HCT116 (cell line): ENCODE measurements around the gene TRIM45. TPM values are rescaled to one million over a fixed set of nuclear protein-coding genes. Genes with fewer than 3 reads are reported as not detected.

Source experiments
- ATAC-seq: fragments of 200-7000 bp; cut with Tn5 transposase; 2 replicates; pipeline ENCODE4 v1.9.1; 2020; ENCODE audit warnings: mild to moderate bottlenecking, moderate library complexity
- BruUV-seq: library from RNA; stranded (reverse); fragments of 400-500 nt; replicated peaks from 2 replicates; lab custom pipeline; 2021; lab: Mats Ljungman, UMichigan
- CTCF ChIA-PET: fragments of 300-600 bp; sonication (Branson Sonifier 250); formaldehyde crosslinking; loops from one replicate; lab custom pipeline; 2021; ENCODE audit warnings: antibody characterized with exemption; lab: Charles Lee
- POLR2A ChIA-PET: fragments of 300-600, 350-600 bp; sonication (Branson Sonifier 250); formaldehyde crosslinking; loops from one replicate; lab custom pipeline; 2021; ENCODE audit warnings: antibody characterized with exemption; lab: Charles Lee
- RAD21 ChIA-PET, 2 experiments: fragments of 300-600 bp; sonication (Branson Sonifier 250); formaldehyde crosslinking; loops; one replicate each; lab custom pipeline; 2023; ENCODE audit warnings: low total read pairs in 2 of 2; ENCODE audit not compliant: uncharacterized antibody in 2 of 2, unreplicated experiment in 2 of 2, low non-redundant PET in 1 of 2; lab: Charles Lee
- DNase-seq: peaks from one replicate; pipeline ENCODE4 v3.0.0-alpha.2; 2010; ENCODE audit warnings: low read depth, low spot score
- H2AFZ ChIP-seq: fragments of 200-600 bp; shearing (Covaris generic), sonication (generic); 2 replicates; pipeline ENCODE4 v1.6.1; 2017; ENCODE audit warnings: low read depth, mixed run types, mixed read lengths, antibody characterized with exemption, low read length; ENCODE audit not compliant: poor library complexity, severe bottlenecking
- H3K27ac ChIP-seq: 2 replicates; pipeline ENCODE4 v1.5.1; 2012; ENCODE audit warnings: low read depth, low read length
- H3K27me3 ChIP-seq: fragments of 200-600 bp; sonication (generic); 2 replicates; pipeline ENCODE4 v1.6.1; 2016; ENCODE audit warnings: mixed run types, low read length, mixed read lengths; ENCODE audit not compliant: insufficient read depth
- H3K36me3 ChIP-seq, 2 experiments: fragments of 200-500 bp in 1 of 2; fragments of 200-600 bp in 1 of 2; sonication (Bioruptor generic) in 1 of 2; sonication (generic) in 1 of 2; 2 replicates each; pipeline versions ENCODE4 v1.5.1 to v1.6.1; 2014 to 2016; ENCODE audit warnings: low read length in 2 of 2, inconsistent platforms in 1 of 2, mixed read lengths in 1 of 2, mixed run types in 1 of 2; ENCODE audit not compliant: insufficient read depth in 2 of 2, control insufficient read depth in 1 of 2
- H3K4me1 ChIP-seq, 2 experiments: fragments of 200-600 bp in 1 of 2; sonication (generic) in 1 of 2; 2 replicates each; pipeline versions ENCODE4 v1.5.1 to v1.6.1; 2012 to 2017; ENCODE audit warnings: low read length in 2 of 2, inconsistent platforms in 1 of 2, mild to moderate bottlenecking in 1 of 2, mixed read lengths in 1 of 2, mixed run types in 1 of 2, moderate library complexity in 1 of 2; ENCODE audit not compliant: insufficient read depth in 2 of 2, control insufficient read depth in 1 of 2
- H3K4me2 ChIP-seq: fragments of 200-600 bp; sonication (generic); 2 replicates; pipeline ENCODE4 v1.6.1; 2017; ENCODE audit warnings: mixed run types, low read length, mixed read lengths
- H3K4me3 ChIP-seq, 2 experiments: fragments of 200-600 bp in 1 of 2; sonication (generic) in 1 of 2; replicated peaks in 1 of 2; 2 replicates each; pipeline ENCODE4 v1.5.1; 2011 to 2016; ENCODE audit warnings: low read length in 2 of 2, control low read depth in 1 of 2, low read depth in 1 of 2, mild to moderate bottlenecking in 1 of 2, mixed read lengths in 1 of 2, mixed run types in 1 of 2
- H3K79me2 ChIP-seq: fragments of 200-600 bp; sonication (generic); 2 replicates; pipeline ENCODE4 v1.6.1; 2017; ENCODE audit warnings: mild to moderate bottlenecking, mixed run types, low read length, moderate library complexity, mixed read lengths; ENCODE audit not compliant: insufficient read depth
- H3K9ac ChIP-seq: fragments of 200-600 bp; sonication (generic); 2 replicates; pipeline ENCODE4 v1.6.1; 2016; ENCODE audit warnings: low read length, mixed read lengths
- H3K9me2 ChIP-seq: fragments of 200-600 bp; sonication (generic), shearing (Covaris generic); 2 replicates; pipeline ENCODE4 v1.6.1; 2017; ENCODE audit warnings: mixed run types, mild to moderate bottlenecking, moderate library complexity; ENCODE audit not compliant: insufficient read depth
- H3K9me3 ChIP-seq, 2 experiments: fragments of 200-500 bp in 1 of 2; fragments of 200-600 bp in 1 of 2; sonication (Bioruptor generic) in 1 of 2; sonication (generic) in 1 of 2; 2 replicates each; pipeline ENCODE4 v1.6.1; 2014 to 2017; ENCODE audit warnings: low read length in 2 of 2, mixed read lengths in 2 of 2, inconsistent platforms in 1 of 2, low read depth in 1 of 2, mild to moderate bottlenecking in 1 of 2, mixed run types in 1 of 2, moderate library complexity in 1 of 2; ENCODE audit not compliant: control insufficient read depth in 1 of 2, insufficient read depth in 1 of 2
- H4K20me1 ChIP-seq: fragments of 200-600 bp; sonication (generic), shearing (Covaris generic); 2 replicates; pipeline ENCODE4 v1.6.1; 2017; ENCODE audit warnings: mixed run types, mild to moderate bottlenecking, moderate library complexity; ENCODE audit not compliant: insufficient read depth
- ATF3 ChIP-seq: IDR thresholded peaks from 2 replicates; pipeline ENCODE4 v1.6.1; 2012
- CBX3 ChIP-seq: IDR thresholded peaks from 2 replicates; pipeline ENCODE4 v1.6.1; 2012; ENCODE audit warnings: low read depth
- EGR1 ChIP-seq: IDR thresholded peaks from 2 replicates; pipeline ENCODE4 v1.6.1; 2012; ENCODE audit warnings: low read depth
- FOSL1 ChIP-seq: IDR thresholded peaks from 2 replicates; pipeline ENCODE4 v1.6.1; 2012; ENCODE audit warnings: low read depth
- JUND ChIP-seq: IDR thresholded peaks from 2 replicates; pipeline ENCODE4 v1.6.1; 2012
- MAX ChIP-seq: IDR thresholded peaks from 2 replicates; pipeline ENCODE4 v1.6.1; 2012
- POLR2A ChIP-seq: IDR thresholded peaks from 2 replicates; pipeline ENCODE4 v1.7.0; 2011; ENCODE audit warnings: borderline replicate concordance; ENCODE audit not compliant: insufficient read depth, insufficient read length; ENCODE audit errors: extremely low read depth
- POLR2AphosphoS5 ChIP-seq: IDR thresholded peaks from 2 replicates; pipeline ENCODE4 v1.6.1; 2011; ENCODE audit warnings: mild to moderate bottlenecking, low read depth, low read length, moderate library complexity
- SP1 ChIP-seq: IDR thresholded peaks from 2 replicates; pipeline ENCODE4 v1.6.1; 2012; ENCODE audit warnings: low read depth
- TCF7L2 ChIP-seq: IDR thresholded peaks from 2 replicates; pipeline ENCODE4 v1.7.0; 2011; ENCODE audit warnings: borderline replicate concordance, inconsistent platforms; ENCODE audit not compliant: insufficient read depth, insufficient read length; ENCODE audit errors: extremely low read depth
- YY1 ChIP-seq: IDR thresholded peaks from 2 replicates; pipeline ENCODE4 v1.6.1; 2011; ENCODE audit warnings: low read length, low read depth, moderate library complexity, mild to moderate bottlenecking; ENCODE audit not compliant: insufficient replicate concordance; ENCODE audit errors: extremely low read depth
- ZNF274 ChIP-seq: fragments of 200-500 bp; sonication (Bioruptor generic); IDR thresholded peaks from 2 replicates; pipeline ENCODE4 v1.6.1; 2014; ENCODE audit warnings: mild to moderate bottlenecking, low read depth, low read length, inconsistent platforms
- intact Hi-C: fragments of 100-400 bp; cut with micrococcal nuclease; formaldehyde crosslinking; loops from 2 replicates; pipeline ENCODE4 v1.10.0; 2022
- total RNA-seq: library from RNA; stranded (reverse); gene quantifications from one replicate; pipeline ENCODE4 v1.2.1, GENCODE V29; 2021; ENCODE audit not compliant: unreplicated experiment
- TF ChIP-seq, protein P1 (sequence below): IDR thresholded peaks from 2 replicates; pipeline ENCODE4 v1.6.1; 2012; ENCODE audit warnings: low read depth

TRIM45 gene
- total RNA-seq, 1 experiment from 2014 or later: 3.5 TPM

DNA sequence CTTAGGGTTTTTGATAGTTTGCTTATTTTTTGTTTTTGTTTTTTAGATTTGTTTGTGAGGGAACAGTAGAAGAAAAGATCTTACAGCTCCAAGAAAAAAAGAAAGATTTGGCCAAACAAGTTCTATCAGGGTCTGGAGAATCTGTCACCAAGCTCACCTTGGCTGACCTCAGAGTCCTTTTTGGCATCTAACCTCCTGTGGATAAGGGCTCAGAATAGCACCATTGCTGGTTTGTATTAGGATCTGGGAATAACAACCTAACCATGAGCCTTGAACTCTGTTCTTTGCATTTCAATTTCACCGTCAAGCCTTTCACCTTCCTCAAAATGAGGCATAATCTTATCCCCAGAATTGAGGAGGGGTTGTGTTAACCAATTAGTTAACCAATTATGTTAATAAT is 20.2 kb downstream of the TRIM45 start:
- CTCF ChIA-PET: no interaction called here
- RAD21 ChIA-PET: no interaction called here

More for the DNA sequence above, 20.2 kb downstream of the TRIM45 start:
- Histone ChIP-seq H3K4me1 (no peaks in the 10 kb centered on the region), H3K9me3 (no peaks in the 10 kb centered on the region), H3K27ac (no peak overlapping the region), H3K27me3 (no peaks in the 10 kb centered on the region), H3K9ac (no peak overlapping the region), H3K36me3 (peaks cover 28 to 58% of the 10 kb centered on the region in 2 experiments; a peak in 3 of 4 replicates), H4K20me1 (no peaks in the 10 kb centered on the region), H3K9me2 (no peaks in the 10 kb centered on the region), H3K79me2 (no peaks in the 10 kb centered on the region), H2AFZ (no peak overlapping the region), H3K4me3 (no peak overlapping the region), H3K4me2 (no peak overlapping the region)
- TF ChIP-seq TCF7L2 (no peak), MAX (no peak), POLR2A (no peak), SP1 (no peak), POLR2AphosphoS5 (no peak), EGR1 (no peak), ATF3 (no peak), CBX3 (no peak), FOSL1 (no peak), ZNF274 (no peak), JUND (no peak), YY1 (no peak)
- TF ChIP-seq, protein P1, sequence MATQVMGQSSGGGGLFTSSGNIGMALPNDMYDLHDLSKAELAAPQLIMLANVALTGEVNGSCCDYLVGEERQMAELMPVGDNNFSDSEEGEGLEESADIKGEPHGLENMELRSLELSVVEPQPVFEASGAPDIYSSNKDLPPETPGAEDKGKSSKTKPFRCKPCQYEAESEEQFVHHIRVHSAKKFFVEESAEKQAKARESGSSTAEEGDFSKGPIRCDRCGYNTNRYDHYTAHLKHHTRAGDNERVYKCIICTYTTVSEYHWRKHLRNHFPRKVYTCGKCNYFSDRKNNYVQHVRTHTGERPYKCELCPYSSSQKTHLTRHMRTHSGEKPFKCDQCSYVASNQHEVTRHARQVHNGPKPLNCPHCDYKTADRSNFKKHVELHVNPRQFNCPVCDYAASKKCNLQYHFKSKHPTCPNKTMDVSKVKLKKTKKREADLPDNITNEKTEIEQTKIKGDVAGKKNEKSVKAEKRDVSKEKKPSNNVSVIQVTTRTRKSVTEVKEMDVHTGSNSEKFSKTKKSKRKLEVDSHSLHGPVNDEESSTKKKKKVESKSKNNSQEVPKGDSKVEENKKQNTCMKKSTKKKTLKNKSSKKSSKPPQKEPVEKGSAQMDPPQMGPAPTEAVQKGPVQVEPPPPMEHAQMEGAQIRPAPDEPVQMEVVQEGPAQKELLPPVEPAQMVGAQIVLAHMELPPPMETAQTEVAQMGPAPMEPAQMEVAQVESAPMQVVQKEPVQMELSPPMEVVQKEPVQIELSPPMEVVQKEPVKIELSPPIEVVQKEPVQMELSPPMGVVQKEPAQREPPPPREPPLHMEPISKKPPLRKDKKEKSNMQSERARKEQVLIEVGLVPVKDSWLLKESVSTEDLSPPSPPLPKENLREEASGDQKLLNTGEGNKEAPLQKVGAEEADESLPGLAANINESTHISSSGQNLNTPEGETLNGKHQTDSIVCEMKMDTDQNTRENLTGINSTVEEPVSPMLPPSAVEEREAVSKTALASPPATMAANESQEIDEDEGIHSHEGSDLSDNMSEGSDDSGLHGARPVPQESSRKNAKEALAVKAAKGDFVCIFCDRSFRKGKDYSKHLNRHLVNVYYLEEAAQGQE: no peak
- no TSS peak for BruUV-seq
- ATAC-seq: no peak
- DNase-seq: no peak
- POLR2A ChIA-PET: no interaction called here
- intact Hi-C loops: no loop called here
